ENCODE results near the gene FAM227B.

The FAM227B gene

DNA sequence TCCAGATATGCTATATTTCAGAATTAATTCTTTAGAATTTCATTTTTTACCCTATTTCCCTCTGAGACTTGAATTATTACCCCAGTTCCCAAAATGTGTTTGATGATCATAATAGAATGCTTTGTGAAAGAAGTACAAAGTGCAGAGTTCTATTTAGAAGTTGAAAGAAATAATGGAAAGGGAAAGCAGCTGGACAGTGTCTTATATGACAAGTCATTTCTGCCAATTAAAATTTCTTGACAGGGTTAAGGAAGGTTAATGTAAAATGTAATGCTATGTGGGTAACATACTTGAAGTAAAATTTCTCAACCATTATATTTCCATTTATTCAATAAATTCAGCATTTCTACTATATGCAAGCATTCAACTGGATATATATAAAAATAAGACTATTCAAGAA lies 164.5 kb downstream of the FAM227B start:
- TF ChIP-seq NFIC (IDR thresholded peaks at IDR 0.05) (no peak), ZBTB7A (IDR thresholded peaks at IDR 0.05; ENCODE audit: low read depth) (no peak), RAD21 (IDR thresholded peaks at IDR 0.05; ENCODE audit: low read depth) (no peak), CREB1 (IDR thresholded peaks at IDR 0.05; ENCODE audit: low read depth) (no peak), TAF1 (IDR thresholded peaks at IDR 0.05; ENCODE audit: low read depth) (no peak), CEBPB (IDR thresholded peaks at IDR 0.05) (no peak)
- TF ChIP-seq, protein P1, sequence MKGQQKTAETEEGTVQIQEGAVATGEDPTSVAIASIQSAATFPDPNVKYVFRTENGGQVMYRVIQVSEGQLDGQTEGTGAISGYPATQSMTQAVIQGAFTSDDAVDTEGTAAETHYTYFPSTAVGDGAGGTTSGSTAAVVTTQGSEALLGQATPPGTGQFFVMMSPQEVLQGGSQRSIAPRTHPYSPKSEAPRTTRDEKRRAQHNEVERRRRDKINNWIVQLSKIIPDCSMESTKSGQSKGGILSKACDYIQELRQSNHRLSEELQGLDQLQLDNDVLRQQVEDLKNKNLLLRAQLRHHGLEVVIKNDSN (IDR thresholded peaks at IDR 0.05) = no peak

GRCh38 chr15:49452595-49452994 lies 168.0 kb downstream of the FAM227B start:
- no peak for TF ChIP-seq YY1 (IDR thresholded peaks at IDR 0.05; ENCODE audit: low read depth)
- TF ChIP-seq EP300 (IDR thresholded peaks at IDR 0.05; ENCODE audit: borderline replicate concordance) = no peak
- no peak for TF ChIP-seq FOXM1 (IDR thresholded peaks at IDR 0.05; ENCODE audit: borderline replicate concordance, low read depth)
- no peak for TF ChIP-seq TCF12 (IDR thresholded peaks at IDR 0.05; ENCODE audit: low read depth)
- TF ChIP-seq, protein P2, sequence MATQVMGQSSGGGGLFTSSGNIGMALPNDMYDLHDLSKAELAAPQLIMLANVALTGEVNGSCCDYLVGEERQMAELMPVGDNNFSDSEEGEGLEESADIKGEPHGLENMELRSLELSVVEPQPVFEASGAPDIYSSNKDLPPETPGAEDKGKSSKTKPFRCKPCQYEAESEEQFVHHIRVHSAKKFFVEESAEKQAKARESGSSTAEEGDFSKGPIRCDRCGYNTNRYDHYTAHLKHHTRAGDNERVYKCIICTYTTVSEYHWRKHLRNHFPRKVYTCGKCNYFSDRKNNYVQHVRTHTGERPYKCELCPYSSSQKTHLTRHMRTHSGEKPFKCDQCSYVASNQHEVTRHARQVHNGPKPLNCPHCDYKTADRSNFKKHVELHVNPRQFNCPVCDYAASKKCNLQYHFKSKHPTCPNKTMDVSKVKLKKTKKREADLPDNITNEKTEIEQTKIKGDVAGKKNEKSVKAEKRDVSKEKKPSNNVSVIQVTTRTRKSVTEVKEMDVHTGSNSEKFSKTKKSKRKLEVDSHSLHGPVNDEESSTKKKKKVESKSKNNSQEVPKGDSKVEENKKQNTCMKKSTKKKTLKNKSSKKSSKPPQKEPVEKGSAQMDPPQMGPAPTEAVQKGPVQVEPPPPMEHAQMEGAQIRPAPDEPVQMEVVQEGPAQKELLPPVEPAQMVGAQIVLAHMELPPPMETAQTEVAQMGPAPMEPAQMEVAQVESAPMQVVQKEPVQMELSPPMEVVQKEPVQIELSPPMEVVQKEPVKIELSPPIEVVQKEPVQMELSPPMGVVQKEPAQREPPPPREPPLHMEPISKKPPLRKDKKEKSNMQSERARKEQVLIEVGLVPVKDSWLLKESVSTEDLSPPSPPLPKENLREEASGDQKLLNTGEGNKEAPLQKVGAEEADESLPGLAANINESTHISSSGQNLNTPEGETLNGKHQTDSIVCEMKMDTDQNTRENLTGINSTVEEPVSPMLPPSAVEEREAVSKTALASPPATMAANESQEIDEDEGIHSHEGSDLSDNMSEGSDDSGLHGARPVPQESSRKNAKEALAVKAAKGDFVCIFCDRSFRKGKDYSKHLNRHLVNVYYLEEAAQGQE (IDR thresholded peaks at IDR 0.05; ENCODE audit: low read depth) = no peak
- no peak for TF ChIP-seq TAF1 (IDR thresholded peaks at IDR 0.05; ENCODE audit: low read depth)
- TF ChIP-seq CEBPB (IDR thresholded peaks at IDR 0.05) = no peak
- TF ChIP-seq NFIC (IDR thresholded peaks at IDR 0.05) = no peak
- no peak for TF ChIP-seq EGR1 (IDR thresholded peaks at IDR 0.05)
- TF ChIP-seq RAD21 (IDR thresholded peaks at IDR 0.05; ENCODE audit: low read depth) = no peak
- no peak for TF ChIP-seq MAX (IDR thresholded peaks at IDR 0.05)
- TF ChIP-seq TEAD4 (IDR thresholded peaks at IDR 0.05) = no peak
- TF ChIP-seq CREB1 (IDR thresholded peaks at IDR 0.05; ENCODE audit: low read depth) = no peak
- TF ChIP-seq ZBTB7A (IDR thresholded peaks at IDR 0.05; ENCODE audit: low read depth) = no peak
- TF ChIP-seq, protein P1 (IDR thresholded peaks at IDR 0.05) = no peak

- TF ChIP-seq, protein P1 (IDR thresholded peaks at IDR 0.05) = 0 out of 2 replicates have a peak, but pooled peaks have one; percentile 25
- no peak for TF ChIP-seq FOXM1 (IDR thresholded peaks at IDR 0.05; ENCODE audit: borderline replicate concordance, low read depth)
- no peak for TF ChIP-seq RAD21 (IDR thresholded peaks at IDR 0.05; ENCODE audit: low read depth)
Measured at GRCh38 chr15:49441816-49442215, 178.8 kb downstream of the FAM227B start.

DNA sequence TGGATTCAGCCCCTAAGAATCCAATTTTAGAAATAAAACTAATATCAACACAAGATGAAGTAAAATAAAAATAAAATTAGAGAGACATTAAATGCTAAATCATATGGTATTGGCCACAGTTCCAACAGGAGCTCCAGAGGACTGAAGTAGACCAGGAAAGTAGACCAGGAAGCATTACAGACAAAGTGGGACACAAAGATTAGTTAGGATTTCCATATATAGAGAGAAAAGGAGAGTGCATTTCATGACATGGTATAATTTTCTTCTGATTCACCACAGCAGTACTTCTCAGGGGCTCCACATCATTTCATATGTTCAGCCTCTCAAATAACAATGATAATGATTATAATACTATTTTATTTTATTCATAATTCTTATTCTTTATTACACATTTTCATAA lies 179.3 kb downstream of the FAM227B start:
- TF ChIP-seq TAF1 (IDR thresholded peaks at IDR 0.05; ENCODE audit: low read depth) (no peak), TCF12 (IDR thresholded peaks at IDR 0.05; ENCODE audit: low read depth) (no peak), EGR1 (IDR thresholded peaks at IDR 0.05) (no peak), YY1 (IDR thresholded peaks at IDR 0.05; ENCODE audit: low read depth) (no peak), TEAD4 (IDR thresholded peaks at IDR 0.05) (no peak), ZBTB7A (IDR thresholded peaks at IDR 0.05; ENCODE audit: low read depth) (no peak)

DNA sequence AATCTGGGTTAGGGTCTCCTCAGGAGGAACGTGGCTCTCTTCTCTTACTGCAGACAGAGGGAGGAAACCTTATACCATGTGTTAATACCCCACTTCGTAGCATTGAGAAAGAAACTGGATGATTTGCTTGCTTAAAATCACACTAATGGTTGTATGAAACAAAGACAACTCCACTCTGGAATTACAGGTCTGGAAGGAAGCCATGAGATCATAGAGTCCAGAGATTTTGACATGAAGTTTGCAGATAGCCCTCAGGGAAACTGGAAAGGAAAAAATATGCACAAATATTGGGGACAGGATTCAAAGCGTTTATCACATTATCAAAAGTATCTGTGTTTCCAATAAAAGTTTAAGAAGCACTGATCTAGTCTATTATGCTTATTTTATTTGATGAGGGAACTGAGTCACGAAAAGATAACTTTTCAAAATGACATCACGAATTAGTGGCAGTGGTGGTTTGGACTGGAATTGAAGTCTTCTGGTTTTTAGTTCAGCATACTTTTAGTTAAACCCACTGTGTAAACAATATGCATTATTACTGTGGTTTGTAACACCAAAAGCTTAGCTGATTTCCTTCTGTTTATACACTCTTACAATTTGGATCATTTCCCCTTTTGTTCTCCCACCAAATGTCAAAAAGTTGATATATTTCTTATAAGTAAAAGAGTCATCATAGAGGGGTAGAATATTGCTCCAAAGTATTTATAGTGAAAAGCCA lies 180.8 kb downstream of the FAM227B start:
- TF ChIP-seq EP300 (IDR thresholded peaks at IDR 0.05; ENCODE audit: borderline replicate concordance) (no peak), NFIC (IDR thresholded peaks at IDR 0.05) (no peak), MAX (IDR thresholded peaks at IDR 0.05) (no peak), EGR1 (IDR thresholded peaks at IDR 0.05) (no peak), ZBTB7A (IDR thresholded peaks at IDR 0.05; ENCODE audit: low read depth) (no peak), TCF12 (IDR thresholded peaks at IDR 0.05; ENCODE audit: low read depth) (no peak), CEBPB (IDR thresholded peaks at IDR 0.05) (no peak), TEAD4 (IDR thresholded peaks at IDR 0.05) (no peak)

- TF ChIP-seq FOXM1 (IDR thresholded peaks at IDR 0.05; ENCODE audit: borderline replicate concordance, low read depth) = no peak
- no peak for TF ChIP-seq YY1 (IDR thresholded peaks at IDR 0.05; ENCODE audit: low read depth)
- no peak for TF ChIP-seq EGR1 (IDR thresholded peaks at IDR 0.05)
- no peak for TF ChIP-seq CEBPB (IDR thresholded peaks at IDR 0.05)
- TF ChIP-seq ZBTB7A (IDR thresholded peaks at IDR 0.05; ENCODE audit: low read depth) = no peak
- TF ChIP-seq TAF1 (IDR thresholded peaks at IDR 0.05; ENCODE audit: low read depth) = no peak
- TF ChIP-seq TEAD4 (IDR thresholded peaks at IDR 0.05) = no peak
- no peak for TF ChIP-seq NFIC (IDR thresholded peaks at IDR 0.05)
- TF ChIP-seq MAX (IDR thresholded peaks at IDR 0.05) = no peak
- no peak for TF ChIP-seq RAD21 (IDR thresholded peaks at IDR 0.05; ENCODE audit: low read depth)
- no peak for TF ChIP-seq CREB1 (IDR thresholded peaks at IDR 0.05; ENCODE audit: low read depth)
Measured at GRCh38 chr15:49438962-49439631, 181.5 kb downstream of the FAM227B start.
